Activated CD8-positive, alpha-beta memory T cell treated with anti-CD3 and anti-CD28 coated beads for 36 hours (primary cell): ENCODE results near the gene ENC1. TPM values are rescaled to one million over a fixed set of nuclear protein-coding genes. Genes with fewer than 3 reads are reported as not detected.

Source experiments
- CTCF ChIA-PET: fragments of 350-600 bp; sonication (Branson Sonifier 250); formaldehyde crosslinking; loops from one replicate; lab custom pipeline; 2021; ENCODE audit warnings: antibody characterized with exemption; lab: Charles Lee
- POLR2A ChIA-PET: fragments of 350-600 bp; sonication (Branson Sonifier 250); formaldehyde crosslinking; loops from one replicate; lab custom pipeline; 2021; ENCODE audit warnings: antibody characterized with exemption; lab: Charles Lee
- total RNA-seq, 2 experiments: library from RNA; stranded (reverse); gene quantifications; one replicate each; pipeline ENCODE4 v1.2.3, GENCODE V29; 2021

ENC1 gene
- total RNA-seq, 2 experiments from 2014 or later: 0.46 to 0.75 TPM

DNA sequence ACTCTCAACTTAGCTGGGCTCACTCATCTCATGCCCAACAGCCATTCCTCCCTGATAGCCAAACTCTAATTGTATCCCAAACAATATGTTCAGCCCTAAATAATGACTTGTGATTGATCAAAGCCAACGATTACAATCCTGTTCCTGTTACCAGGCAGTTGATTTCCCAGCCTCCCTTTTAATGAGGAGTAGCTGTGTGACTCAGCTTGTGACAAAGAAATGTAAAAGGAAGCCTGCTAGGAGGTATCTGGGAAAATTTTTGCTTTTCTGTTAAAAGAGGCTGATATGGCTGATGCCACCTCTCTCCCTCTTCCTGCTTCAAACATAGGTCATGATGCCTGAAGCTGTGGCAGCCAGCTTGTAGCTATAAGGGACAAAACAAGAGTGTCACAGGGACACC, 19.6 kb upstream of the ENC1 start:
- ChIA-PET CTCF (interaction anchor here (0.5 kb wide), 1 partner anchor 14 kb away, joined by 3 read pairs; no protein-coding TSS in a partner anchor), POLR2A (no interaction called here)

DNA sequence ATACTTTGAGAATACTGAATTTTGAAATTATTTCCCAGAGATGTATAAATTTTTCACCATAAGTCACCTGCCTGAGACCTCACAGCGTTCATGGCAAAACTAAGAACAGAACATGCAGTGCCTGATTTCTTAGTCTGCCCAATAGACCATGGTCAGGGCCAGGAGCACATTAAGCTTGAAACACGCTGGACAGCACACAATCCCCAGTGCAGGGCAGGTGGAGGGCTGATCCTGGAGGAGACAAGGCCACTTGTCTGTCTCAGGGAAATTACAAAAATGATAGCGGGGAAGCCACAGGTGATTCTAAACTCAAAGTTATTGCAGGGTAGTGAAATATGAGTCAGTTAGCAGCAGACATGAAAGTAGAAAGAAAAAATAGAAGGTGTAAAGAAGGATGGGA, 18.6 kb upstream of the ENC1 start:
- ChIA-PET CTCF (no interaction called here), POLR2A (no interaction called here)

DNA sequence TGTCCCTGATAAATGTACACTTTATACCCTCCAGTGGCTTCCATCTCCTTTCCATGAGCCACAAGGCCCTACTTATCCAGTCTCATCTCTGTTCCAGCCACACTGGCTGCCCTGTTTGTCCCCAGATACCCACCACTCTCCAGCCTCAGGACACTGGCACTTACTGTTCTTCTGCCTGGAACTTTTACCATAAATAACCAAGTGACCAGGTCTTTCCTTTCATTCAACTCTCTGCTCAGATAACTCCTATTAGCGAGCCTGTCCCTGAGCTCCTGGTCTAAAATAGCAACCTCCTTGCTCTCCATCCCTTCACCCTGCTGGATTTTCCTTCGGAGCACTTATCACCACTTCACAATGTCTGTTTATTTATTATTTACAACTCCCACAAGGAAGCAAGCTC, 16.6 kb upstream of the ENC1 start:
- ChIA-PET CTCF (no interaction called here), POLR2A (no interaction called here)

DNA sequence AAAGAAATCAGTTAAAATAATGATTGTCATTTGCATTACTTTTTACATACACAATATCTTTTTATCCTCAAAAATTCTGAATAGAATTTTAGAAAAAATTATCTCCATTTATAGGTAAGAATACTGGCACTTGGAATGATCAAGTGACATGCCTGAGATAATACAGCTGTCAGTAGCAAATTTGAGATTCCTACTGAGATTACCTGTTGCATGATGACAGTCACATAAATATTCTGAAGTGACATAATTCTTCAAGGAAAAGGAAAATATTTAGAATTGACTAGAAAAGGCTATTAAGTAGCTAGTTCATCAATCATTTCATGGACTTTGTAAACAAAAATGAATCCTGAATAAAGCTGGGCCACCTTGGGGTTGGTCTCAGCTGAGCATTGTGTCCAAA, 15.2 kb upstream of the ENC1 start:
- CTCF ChIA-PET: interaction anchor here (0.6 kb wide), 1 partner anchor 15 kb away, joined by 3 read pairs; no protein-coding TSS in a partner anchor
- POLR2A ChIA-PET: no interaction called here

DNA sequence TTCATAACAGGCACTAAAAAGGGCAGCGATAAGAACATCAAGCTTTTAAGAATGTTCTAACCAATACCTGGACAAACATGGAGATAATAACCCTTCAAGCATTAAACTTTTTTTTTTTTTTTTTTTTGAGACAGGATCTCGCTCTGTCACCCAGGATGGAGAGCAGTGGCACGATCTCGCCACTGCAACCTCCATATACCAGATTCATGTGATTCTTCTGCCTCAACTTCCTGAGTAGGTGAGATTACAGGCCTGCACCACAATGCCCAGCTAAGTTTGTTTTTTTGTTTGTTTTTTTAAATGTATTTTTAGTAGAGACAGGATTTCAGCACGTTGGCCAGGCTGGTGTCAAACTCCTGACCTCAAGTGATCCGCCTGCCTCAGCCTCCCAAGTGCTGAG, 14.7 kb upstream of the ENC1 start:
- CTCF ChIA-PET: no interaction called here
- POLR2A ChIA-PET: no interaction called here

DNA sequence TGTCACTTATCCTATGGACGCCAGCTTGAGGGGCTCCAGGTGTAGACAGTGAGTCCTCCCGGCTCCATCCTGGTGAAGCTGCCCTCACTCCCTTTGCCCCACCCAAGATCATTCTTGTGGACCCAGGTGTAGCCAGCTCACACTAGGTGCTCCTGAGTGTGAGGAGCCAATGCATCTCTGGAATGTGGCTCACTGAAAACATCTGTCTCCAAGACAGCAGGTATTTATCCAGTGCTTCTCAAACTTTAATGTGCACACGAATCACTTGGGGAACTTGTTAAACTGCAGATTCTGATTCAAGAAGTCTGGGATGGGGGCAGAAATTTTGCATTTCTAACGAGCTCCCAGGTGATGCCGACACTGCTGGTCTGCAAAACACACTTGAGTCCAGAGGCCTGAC, 13.5 kb upstream of the ENC1 start:
- ChIA-PET POLR2A (no interaction called here), CTCF (interaction anchor here (1.4 kb wide), 1 partner anchor 13 kb away, joined by 4 read pairs; the partner anchor contains the start of gene ENC1)

DNA sequence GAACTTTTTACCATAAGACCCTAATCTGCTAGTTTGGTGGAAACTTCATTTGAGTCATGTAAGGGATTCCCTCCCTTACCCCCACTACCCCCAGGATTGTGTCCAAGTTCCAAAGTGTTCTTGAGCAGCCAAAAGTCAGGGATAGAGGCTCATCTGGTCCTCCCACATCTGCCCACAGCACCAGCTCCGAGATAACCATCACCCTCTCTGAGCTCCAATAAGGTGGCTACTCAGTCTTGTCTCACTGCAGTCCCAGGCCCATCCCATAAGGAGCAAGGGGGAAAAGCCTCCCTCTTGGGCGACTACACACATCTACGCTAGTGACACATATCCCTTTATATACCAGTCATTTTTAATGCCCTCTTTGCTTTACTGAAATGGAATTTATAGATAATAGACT, 12.0 kb upstream of the ENC1 start:
- ChIA-PET POLR2A (no interaction called here), CTCF (interaction anchor here (0.5 kb wide), 1 partner anchor 272 kb away, joined by 3 read pairs; no protein-coding TSS in a partner anchor)

DNA sequence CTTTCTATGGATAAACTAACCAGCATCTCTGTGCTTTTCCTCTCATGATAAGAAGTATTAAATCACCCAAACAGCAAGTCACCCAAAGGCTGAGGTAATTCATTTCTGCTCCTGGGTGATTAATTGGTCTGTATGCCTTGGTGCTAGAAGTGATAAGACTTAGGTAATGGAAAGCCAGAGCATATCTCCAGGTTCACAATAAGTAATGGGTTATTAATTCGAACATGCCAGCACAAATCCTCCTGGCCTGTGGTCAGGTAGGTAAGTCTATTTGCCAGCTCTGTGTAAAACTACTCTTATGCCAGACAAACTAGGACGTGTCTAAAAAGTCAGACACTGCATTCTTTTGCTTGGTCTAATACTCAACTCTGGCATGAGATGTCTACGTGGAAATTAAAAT, 11.2 kb upstream of the ENC1 start:
- POLR2A ChIA-PET: no interaction called here
- CTCF ChIA-PET: interaction anchor here (0.5 kb wide), 1 partner anchor 44 kb away, joined by 3 read pairs; no protein-coding TSS in a partner anchor

DNA sequence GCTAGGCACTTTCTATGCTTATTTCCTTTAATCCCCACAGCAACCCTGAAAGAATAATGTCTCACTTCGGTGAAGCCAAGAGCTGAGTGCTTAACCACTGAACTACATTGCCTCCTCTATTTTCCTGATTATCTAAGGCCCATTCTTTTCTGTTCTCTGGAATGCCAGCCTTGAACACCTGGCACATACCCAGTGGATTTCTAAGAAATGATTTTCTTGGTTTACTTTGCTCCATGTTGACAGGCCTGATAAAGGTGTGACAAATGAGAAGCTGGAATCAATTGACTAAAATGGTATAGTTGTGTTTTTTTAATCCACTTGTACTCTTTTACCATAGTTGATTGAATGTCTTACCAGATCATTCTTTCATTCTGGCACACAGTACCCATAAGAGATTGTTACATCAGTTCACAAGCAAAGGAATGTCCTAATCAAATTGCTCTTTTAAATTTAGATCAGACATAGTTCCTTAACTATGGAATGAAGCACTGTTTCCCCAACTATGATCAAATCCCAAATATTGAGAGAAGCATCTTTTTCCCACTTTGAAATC, 9.0 kb upstream of the ENC1 start:
- ChIA-PET CTCF (interaction anchor here (0.8 to 1.5 kb wide), 5 partner anchors 12 to 747 kb away, joined by 3 to 8 read pairs (median 4); no protein-coding TSS in a partner anchor), POLR2A (no interaction called here)

DNA sequence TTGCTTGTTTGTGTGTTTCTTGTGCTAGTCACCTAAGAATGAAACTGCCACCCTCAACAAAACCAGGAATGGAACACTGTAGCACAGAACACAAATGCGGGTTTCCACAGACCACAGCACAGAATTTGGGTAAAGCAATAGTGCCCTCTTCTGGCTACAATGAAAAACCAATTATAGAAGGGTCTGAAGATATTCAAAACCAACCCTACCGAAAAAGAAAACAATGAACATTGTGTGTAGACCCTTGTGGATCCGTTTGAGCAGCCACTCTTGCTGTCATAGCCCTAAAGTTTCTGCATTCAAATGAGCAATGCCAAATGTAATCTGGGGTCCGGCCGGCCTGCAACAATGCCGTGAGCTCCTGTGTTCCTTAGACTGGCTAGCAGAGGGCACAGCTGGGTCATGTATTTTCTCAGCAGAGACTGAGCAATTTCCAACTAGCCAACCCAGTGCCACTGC, 8.3 kb upstream of the ENC1 start:
- ChIA-PET POLR2A (no interaction called here), CTCF (interaction anchor here (0.8 to 1.5 kb wide), 5 partner anchors 11 to 747 kb away, joined by 3 to 8 read pairs (median 4); no protein-coding TSS in a partner anchor)

DNA sequence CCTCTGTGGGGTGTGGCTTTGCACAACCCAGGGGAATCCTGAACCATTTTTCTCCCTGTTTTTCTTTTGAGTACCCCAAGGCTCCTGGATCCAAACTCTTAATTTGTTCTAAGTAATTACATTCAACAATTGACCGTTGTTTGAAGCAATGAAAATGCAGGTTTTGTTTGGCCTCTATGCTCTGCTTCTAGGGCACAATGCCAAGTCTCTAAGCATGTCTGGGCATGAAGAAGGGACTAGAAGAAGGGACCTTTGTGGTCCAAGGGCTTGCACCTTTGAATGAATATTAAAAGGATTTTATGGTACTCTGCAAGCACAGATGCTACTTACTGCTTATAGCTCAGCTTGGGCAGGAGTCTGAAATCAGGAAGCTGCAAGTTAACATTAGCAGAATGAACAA, 6.6 kb upstream of the ENC1 start:
- ChIA-PET CTCF (no interaction called here), POLR2A (no interaction called here)

DNA sequence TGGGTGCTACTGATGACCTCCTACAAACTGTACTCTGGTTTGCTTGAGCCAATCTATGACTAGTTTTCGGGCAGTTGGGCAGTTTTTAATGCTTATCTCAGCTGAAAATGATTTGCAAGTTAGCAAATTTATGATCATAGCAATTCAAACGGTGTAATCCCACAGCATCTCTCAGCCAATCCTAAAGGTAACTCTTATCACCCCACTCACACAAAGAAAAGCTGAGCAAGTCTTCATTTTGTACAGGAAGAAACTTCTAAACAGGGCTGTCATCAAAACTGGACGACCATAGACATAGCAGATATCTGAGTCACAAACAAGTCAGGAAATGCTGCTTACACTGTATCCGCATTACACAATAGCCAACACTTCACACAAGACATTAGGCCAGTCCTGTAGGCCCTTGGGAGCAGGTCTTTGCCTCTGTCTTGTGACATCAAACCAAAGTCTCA, 2.6 kb upstream of the ENC1 start:
- POLR2A ChIA-PET: no interaction called here
- CTCF ChIA-PET: interaction anchor here (1.7 kb wide), 1 partner anchor 740 kb away, joined by 5 read pairs; no protein-coding TSS in a partner anchor

DNA sequence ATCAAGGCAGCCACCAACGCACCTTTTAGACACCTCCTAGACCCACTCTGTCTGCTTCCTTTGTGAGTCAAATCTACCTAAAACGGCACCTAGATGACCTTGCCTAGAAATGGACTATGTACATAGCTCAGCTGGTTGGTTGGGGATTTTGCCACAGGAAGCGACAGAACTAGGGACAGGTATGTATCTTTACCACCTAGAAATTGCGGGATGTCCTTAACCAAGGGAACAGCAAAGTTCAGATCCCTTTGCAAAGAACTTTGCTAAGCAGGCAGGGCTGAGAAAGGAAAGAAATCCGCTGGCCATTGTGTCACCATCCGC, 2.0 kb upstream of the ENC1 start:
- ChIA-PET POLR2A (no interaction called here), CTCF (interaction anchor here (1.7 kb wide), 1 partner anchor 740 kb away, joined by 5 read pairs; no protein-coding TSS in a partner anchor)

DNA sequence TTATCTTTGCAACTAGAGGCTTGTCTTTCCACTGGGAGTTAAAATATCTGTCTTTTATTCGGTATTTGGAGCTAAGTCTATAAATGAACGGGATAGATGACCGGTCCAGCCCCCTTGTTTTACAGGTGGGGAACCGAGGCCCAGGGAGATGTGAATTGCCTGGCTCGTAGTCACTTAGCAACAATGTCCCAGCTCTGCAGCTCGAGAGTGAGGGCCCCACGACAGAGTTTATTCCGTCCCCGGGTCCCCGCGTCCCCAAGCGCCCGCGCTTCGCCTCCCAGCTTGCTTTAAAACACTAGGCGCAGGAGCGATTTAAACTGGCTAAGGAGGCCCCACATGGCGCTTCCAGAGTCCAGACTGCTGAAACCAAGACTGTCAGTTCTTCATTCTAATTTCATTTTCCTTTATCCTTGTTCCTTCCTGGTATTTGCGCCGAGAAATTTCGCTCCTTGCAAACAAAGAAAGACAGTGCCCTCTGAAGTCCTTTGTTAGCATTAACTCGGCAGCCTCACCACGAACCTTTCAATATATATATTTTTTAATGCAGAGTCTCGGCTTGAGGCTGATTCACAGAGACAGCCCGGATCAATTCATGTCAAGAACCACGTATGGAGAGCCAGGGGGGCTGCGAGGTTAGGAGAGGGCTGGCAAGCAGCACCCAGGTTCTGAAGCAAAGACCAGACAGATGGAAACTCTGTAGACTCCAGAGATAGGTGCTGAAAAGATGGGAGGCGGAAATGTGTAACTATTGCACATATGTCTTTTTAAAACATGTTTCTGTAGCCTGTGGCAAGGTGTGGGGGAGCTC, 1.4 kb upstream of the ENC1 start:
- POLR2A ChIA-PET: no interaction called here
- CTCF ChIA-PET: interaction anchor here (1.7 kb wide), 1 partner anchor 12 kb away, joined by 4 read pairs; no protein-coding TSS in a partner anchor

DNA sequence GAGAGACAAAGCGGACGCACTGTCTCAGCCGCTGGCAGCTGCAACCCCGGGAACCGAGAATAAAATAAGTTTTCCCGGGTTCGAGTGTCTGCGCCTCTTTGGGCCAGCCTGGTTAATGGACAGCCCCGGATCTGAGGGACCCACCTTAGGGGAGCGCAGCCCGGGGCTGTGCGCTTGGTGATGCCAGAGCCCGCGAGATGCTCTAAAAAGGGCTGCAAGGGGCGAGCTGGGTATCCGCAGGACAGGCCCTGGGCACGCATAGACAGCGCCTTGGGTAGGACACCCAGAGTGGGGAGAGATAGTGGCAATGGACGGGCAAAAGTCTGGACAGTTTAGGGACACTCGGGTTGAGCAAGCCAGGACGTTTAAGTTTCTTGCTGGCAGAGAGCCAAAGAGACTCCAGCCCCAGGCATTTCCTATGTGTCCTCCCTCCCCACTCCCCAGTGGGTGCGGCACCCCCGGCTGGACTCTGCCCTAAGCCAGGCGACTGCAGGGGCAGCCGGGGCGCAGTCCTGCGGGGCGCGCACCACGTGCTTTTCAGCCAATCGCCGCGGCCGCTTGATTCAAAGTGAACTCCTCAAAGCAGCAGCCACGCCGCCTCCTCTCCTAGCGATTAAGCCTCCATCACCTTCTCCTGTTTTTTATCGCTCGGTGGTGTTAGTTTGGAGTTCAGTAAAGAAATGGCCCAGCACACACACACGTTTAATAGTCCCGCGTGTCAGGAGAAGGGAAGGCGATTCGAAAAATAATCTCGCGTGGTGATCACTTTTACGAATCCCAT, 616 bp upstream of the ENC1 start:
- ChIA-PET POLR2A (no interaction called here), CTCF (interaction anchor here (1.3 to 1.7 kb wide), 3 partner anchors 12 to 742 kb away, joined by 3 to 6 read pairs (median 4); no protein-coding TSS in a partner anchor)

DNA sequence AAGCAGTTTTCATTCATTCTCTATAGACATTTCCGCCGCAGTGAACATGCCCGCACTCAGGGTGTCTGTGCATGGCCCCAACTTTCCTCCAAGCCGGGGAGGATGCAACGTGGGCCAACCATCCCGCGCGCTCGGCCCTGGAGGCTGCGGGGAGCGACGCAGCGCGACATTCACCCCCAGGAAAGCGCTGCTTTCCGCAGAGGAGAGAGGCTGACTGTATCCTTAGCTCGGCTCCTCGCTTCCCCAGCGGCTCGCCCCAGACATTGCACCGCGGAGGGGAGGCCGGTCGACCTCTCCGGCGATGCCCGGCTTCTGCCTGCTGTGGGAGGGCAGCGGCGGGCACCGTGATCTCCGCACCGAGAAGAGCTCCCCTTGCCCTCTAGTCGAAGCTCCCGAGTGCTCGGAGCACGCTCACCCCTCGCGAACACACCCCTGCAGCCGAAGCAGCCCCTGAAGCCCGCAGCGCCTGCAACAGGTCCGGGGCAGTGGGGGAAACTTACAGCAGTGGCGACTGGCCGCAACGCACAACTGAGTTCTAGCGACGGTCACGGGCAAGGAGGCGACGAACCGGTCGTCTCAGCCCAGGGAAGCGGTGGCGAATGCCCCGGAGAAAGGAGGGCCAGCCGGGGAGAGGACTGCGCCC, 600 bp downstream of the ENC1 start:
- POLR2A ChIA-PET: no interaction called here
- CTCF ChIA-PET: interaction anchor here (0.7 to 1.7 kb wide), 5 partner anchors 14 to 741 kb away, joined by 3 to 6 read pairs (median 3); no protein-coding TSS in a partner anchor

DNA sequence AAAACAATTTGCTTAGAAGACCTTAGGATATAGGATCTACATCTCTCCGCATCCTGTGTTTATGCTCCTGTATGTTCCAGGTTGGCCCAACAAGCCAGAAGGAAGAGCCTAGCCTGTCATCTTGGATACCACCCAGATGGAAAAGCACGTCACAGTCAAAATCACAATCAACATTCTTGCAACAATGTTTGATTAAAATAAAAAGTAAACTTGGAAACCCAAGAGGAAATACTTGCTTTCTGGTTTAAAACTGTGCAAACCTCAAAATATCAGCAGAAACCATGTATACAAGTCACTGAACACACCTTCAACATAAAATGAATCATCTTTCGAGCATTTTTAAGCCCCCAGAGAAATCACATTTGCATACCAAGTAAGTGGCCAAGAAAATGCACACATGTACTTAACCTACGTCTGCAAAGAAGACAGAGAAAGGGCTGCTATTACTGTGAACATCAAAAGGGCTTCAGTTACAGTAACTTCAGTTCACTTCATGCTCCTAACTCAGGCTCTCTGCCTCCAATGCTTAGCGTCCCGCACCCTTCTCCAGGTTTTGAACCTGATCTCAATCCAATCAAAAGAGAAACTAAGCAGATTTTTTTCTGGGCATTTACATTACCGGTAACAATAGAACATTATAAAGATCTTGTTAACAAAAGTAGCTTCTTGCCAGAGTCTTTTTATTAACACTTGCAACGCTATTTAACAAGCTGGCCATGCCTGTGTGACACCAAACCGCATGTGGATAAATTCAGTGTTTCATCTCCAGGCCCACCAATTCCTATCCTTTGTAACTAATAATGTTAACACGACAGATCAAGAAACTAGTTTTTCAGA, 1.3 kb downstream of the ENC1 start:
- CTCF ChIA-PET: interaction anchor here (0.7 to 1.9 kb wide), 4 partner anchors 10 to 740 kb away, joined by 3 to 6 read pairs (median 4); no protein-coding TSS in a partner anchor
- POLR2A ChIA-PET: no interaction called here

DNA sequence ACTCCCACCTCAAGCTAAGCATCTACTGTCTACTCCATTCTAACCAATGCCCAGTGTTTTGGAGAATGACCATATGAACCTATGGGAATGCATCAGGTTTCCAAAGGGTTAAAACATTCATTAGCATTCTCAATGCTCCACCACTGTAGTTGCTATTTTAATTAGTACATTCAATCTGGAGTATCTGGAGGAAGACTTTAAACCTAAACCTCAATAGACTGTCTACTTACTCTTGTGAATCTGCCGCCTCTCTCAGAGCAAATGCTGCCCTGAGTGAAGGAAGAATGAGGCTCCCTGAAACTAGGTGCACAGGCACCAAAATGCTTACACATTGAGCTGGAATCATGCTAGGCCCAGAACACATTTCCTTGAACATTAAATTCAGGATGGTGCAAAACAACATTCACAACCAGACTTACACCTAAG, 2.0 kb downstream of the ENC1 start:
- CTCF ChIA-PET: interaction anchor here (1.9 kb wide), 1 partner anchor 11 kb away, joined by 4 read pairs; no protein-coding TSS in a partner anchor
- POLR2A ChIA-PET: no interaction called here
